Activated naive CD4-positive, alpha-beta T cell treated with anti-CD3 and anti-CD28 coated beads, Interleukin-2, amount 50 U/mL, for 16 hours (primary cell): ENCODE results near the gene CNTD1.
"Not testable (repeated sequence)": the region's sequence is repeated elsewhere in the genome, so short reads cannot be mapped to it uniquely, and the experiment has no call there.

Experiments used
- DNase-seq: peaks from one replicate; pipeline ENCODE4 v3.0.0-alpha.2; 2020

Gene CNTD1, protein sequence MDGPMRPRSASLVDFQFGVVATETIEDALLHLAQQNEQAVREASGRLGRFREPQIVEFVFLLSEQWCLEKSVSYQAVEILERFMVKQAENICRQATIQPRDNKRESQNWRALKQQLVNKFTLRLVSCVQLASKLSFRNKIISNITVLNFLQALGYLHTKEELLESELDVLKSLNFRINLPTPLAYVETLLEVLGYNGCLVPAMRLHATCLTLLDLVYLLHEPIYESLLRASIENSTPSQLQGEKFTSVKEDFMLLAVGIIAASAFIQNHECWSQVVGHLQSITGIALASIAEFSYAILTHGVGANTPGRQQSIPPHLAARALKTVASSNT

DNA sequence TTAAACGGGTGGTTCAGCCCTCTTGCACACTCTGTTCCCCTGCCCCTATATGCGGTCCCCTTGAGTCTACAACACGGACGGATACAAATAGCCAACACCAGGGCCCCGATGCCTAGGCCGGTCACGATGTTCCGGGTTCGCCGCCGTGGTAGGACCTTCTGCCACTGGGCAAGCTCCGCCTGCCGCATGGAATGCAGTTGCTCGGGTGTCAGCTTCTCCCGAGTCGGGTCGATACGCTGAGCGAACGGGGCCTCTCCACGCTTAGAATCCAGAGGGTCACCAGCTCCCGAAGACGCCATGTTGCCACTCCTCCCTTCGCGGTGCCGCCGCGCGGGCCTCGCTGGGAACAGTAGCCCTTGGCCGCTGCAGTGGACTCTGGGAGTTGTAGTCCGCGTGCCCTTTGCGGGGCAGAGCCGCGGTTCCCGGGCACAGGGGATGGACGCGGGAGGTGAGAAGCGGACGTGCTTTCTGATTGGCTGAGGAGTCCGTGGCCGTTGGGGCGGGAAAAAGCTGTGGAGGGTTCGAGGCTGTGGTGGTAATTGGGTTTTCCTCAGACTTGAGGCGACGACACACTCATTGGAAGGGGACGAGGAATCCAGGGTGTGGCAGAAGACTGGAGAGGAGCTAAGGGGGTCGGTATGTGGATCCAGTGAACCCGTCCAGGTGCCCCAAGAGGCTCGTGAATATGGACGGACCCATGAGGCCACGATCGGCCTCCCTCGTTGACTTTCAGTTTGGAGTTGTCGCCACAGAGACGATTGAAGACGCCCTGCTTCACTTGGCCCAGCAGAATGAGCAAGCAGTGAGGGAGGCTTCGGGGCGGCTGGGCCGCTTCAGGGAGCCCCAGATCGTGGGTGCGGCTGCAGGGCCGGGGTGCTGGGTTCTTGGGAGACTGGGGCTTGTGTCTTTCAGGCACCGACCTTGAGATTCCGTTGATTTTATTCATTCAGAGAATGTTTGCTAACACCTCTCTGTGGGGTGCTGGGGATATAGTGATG lies at the start of gene CNTD1, which contains the start of gene COA3:
Gene CNTD1 (plus strand): TSS at position 479 of the 998 bp plus-strand sequence. CDS start 207 bp downstream, at position 686.
Gene COA3 (minus strand): TSS at position 322 of the 998 bp plus-strand sequence. CDS start 23 bp downstream, at position 299.
- DNase-seq, result peak; percentile 82

DNA sequence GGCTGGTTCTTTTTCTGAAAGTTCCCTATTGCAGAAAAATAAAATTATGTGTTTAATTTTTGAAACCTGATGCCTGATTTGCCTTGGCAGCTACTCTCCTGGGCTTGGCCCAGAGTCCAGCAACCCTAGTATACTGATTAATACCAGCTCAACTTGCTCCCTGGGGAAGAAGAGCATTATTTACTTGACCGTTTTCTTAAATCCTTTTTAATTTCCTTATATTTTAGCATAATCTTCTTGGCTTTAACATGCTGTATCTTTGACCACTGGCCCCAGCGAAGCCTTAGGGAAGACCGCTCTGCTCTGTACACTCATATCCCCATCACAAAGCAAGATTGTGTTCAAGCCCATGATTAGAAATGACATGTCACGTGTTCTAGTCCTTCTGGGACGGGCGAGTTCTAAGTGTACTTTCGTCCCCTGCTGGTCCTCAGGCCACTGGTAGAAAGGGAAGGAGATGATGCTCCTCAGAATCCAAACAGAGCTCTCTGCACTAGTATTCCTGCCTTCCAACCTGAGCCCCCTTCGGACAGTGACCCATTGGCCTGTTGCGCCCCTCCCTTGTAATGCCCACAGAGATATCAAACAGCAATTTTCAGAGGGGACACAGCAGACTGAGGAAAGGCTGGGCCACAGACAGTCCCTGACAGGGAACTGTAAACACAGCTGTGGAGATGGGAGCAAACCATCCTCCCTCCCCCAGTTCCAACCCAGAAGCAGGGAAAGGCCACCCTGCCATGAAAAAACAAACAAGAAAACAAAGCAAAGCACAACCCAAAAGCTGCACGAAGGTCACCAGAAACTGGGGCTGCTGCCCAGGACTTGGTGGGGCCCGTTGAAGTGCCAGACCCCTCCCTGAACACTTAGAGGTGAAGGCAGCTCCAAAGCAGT lies 49.5 kb upstream of the CNTD1 start:
- no peak for DNase-seq

DNA sequence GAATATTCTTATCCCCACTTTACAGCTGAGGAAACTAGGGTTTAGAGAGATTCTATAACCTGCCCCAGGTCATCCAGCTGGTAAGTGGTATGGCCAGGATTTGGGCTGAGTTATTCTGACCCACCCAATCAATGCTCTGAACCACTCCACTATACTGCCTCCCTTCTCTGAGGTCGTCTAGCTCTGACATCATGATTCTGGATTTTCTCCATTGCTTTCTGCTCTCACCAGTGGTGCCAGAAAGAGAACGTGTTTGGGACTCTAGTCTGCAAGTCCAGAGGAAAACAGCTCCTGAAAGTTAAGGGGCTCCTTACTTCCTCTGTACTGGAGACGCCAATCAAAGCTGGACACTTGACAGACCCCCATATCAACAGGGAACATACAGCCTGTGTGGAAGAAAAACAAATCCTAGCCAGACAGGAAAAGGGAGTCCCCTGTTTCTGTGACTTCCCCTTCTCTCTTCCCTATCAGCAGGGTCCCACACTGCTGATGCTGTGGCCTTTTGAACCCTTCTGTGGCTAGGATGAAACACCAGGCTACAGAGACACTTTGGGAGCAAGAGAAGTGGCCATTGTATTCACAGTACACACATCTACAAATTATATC lies 47.8 kb upstream of the CNTD1 start:
- no peak for DNase-seq

DNA sequence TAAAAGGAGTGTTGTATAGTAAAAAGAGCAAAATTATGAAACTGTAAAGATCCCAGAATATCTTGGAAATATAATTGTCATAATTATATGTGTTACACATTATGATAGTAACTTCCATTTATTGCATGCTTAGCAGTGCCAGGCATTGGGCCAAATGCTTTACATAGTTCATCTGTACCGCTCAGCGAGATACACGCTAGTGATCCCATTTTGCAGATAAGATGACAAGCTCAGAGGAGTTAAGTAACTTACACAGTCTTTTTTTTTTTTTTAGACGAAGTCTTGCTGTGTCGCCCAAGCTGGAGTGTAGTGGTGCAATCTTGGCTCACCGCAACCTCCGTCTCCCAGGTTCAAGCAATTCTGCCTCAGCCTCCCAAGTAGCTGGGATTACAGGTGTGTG lies 47.0 kb upstream of the CNTD1 start:
- DNase-seq, result no peak

DNA sequence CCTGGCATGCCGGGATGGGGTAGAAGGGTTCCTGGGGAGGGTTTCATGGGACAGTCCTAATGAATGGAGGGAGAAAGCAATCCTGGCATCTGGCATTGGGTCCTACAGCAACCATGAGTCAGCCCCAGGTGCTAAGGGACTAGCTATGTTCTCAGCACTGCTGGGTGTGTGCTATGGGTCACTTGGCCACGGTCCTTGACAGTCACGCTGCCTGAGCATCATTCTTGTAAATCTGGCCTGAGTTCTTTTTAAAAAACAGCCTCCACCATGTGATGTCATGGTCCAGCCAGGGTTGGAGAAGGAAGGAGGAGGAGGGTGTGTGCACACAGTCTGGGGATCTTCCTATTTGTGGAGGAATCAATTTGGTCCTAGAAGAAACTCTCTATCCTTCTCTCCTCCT lies 43.9 kb upstream of the CNTD1 start:
- no peak for DNase-seq

DNA sequence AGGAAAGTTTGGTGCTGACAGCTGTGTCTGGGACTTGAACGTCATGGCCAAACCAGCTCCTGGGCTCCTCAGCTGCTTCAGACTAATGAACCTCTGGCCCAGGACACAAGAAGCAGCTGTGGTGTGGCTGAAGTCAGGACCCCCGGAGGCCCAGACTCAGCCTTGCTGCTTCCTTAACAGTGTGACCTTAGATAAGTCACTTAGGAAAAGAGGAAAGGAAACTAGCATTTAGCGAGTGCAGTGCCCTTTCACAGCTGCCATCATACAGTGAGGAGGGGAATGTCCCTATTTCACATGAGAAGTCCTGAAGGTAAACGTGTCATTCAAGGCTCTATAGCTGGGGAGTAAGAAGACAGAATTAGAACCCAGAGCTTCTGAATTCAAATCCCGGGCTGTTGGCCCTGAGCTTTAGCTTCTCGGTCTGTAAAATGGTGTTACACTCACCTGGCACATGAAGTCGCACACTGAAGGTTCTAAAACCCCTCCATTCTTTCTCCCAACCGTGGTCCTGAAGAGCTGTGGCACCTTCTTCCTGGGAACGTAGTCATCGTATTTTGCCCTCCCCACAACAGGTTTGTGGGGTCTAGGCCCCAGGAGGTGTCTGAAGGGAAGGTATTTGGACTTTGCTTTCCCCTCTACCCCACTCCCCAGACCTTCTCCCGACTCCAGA lies 38.5 kb upstream of the CNTD1 start:
- DNase-seq, result no peak

DNA sequence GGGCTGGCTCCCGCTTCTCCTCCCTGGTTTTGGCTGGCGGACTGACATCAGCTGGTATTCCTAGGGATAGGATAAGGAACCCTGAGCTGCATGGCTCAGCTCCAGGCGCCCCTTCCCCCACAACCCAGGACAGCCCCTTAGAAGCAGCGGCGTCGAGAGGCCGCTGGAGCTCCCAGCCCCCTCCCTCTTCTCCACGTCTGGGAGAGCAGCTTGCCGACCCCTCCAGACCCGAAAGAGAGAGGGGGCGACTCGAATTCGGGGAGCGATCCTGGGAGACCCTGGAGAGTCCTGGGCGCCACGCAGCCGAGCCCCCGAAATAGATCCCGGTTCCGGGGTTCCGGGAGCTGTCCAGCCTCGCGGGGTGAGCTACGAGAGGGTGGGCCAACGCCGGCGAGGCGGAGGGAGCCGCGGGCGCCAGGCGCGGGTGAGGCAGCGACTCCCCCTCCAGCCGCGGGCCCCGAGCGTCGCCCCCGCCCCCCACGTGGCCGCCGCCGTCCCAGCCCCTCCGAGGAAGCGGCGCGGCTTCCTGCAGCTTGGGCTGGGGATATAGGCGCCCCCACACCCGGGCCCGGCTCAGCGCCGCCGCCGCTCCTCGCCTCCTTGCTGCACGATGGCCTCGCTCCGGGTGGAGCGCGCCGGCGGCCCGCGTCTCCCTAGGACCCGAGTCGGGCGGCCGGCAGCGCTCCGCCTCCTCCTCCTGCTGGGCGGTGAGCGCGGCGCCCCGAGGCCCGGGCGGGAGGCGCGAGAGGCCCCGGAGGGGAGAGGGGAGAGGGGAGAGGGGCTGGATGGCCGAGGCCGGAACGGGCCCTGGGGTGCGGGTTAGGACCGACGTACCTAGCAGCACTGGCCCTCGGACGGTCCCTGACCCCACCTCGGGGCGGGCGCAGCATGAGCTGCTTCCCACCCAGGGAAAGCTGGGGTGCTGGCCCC lies 37.7 kb upstream of the CNTD1 start, which contains the start of gene RAMP2:
Gene RAMP2 (plus strand): TSS at position 576 of the 930 bp plus-strand sequence. CDS start 35 bp downstream, at position 611.
- DNase-seq, result peak; percentile 31

DNA sequence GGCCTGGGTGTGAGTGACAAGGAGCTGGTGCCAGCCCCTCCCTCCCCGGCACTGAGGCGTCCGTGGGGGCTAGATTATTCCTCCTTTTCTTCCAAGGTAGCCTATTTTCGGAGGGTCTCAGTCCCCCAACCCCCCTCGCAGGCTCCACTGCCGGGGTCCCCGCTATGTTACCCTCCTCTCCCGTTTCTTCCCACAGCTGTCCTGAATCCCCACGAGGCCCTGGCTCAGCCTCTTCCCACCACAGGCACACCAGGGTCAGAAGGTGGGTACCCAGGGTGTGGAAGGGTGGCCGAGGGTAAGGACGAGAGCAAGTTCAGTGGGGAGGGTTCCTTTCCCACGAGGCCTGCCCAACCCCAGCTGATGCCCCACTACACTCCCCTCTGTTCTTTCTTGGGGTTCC lies 37.0 kb upstream of the CNTD1 start:
- DNase-seq, result no peak

DNA sequence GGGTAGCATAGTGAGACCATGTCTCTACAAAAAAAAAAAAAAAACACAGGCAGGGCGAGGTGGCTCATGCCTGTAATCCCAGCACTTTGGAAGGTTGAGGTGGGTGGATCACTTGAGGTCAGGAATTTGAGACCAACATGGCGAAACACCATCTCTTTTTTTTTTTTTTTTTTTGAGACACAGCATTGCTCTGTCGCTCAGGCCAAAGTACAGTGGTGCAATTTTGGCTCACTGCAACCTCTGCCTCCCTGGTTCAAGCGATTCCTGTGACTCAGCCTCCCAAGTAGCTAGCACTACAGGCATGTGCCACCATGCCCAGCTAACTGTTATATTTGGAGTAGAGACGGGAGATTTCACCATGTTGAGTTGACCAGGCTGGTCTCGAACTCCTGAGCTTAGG lies 32.5 kb upstream of the CNTD1 start:
- DNase-seq, result no peak

DNA sequence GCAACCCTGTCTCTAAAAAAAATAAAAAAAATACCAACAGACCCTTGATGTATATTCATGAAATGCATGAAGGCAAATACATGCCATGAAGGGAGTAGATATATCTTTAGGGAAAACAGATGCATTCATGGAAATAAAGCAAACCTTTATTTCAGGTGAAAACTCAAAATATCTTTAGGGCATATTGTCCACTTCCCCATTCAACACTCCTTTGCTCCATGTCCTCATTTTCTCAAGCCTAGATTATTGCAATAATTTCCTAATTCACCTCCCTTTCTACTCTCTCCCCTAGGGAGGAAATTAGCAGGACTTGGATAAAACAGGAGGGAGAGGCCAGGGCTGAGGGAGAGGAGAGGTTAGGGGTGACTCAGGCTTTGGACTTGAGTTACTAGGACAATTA lies 31.1 kb upstream of the CNTD1 start:
- DNase-seq, result no peak

DNA sequence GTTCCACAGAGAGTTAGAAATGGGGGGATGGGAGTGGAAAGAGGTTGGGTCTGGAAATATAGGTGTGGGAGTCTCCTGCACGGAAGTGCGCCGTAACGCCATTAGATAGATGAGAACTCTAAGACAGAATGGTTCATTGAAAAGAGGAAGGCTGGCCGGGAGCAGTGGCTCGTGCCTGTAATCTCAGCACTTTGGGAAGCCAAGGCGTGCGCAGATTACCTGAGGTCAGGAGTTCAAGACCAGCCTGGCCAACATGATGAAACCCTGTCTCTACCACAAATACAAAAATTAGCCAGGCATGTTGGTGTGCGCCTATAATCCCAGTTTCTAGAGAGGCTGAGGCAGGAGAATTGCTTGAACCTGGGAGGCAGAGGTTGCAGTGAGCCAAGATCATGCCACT lies 30.7 kb upstream of the CNTD1 start:
- DNase-seq, result not testable (repeated sequence)

DNA sequence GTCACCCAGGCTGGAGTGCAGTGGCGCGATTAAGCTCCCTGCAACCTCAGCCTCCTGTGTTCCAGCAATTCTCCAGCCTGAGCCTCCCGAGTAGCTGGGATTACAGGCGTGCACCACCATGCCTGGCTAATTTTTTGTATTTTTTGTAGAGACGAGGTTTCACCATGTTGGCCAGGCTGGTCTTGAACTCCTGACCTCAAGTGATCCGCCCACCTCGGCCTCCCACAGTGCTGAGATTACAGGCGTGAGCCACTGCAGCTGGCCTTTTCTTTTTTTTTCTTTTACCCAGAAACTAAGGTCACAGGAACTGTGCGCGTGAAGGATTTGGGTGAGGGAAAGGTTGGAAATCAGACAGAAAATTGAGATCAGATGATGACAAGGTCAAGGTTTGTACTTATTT lies 28.7 kb upstream of the CNTD1 start:
- DNase-seq, result not testable (repeated sequence)

DNA sequence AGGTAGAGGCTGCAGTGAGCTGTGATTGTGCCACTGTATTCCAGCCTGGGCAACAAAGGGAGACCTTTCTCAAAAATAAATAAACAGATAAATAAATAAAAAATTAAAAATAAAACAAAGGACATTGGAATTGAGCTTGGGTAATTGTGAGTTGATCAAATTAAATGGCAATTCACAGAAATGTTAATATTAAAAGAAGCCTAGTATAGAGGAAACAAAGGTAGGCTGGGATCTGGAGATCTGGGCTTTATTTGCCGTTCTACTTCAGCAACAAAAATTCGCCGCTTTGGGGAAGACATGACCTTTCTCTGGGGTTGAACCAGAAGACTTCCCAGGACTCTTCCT lies 25.7 kb upstream of the CNTD1 start:
- no peak for DNase-seq

DNA sequence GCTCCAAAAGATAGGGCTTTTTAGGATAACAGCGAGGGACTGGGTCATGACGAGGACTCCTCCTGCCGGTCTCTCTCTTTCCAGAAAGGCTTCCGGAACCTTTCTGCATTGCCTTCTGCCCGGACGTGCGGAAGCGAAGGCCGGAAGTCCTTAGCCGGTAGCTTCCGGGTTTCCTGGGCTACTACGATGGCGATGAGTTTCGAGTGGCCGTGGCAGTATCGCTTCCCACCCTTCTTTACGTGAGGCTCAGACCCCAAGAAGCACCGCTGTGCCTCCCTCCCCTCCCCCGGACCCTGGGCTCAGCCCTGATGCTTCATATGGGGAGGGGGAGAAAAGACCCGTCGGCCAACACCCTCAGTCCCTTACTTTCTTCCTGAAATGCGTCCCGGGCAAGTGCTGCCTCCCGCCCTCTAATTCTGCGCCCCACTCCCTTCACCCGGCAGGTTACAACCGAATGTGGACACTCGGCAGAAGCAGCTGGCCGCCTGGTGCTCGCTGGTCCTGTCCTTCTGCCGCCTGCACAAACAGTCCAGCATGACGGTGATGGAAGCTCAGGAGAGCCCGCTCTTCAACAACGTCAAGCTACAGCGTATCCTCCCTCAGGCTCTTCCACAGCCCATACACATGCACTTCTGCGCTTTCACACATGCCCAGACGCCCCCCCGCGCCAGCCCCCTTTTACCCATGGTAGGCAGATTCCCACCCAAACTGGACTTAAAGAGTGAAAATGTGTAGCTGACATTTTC lies 25.2 kb upstream of the CNTD1 start, which contains the start of gene VPS25:
Gene VPS25 (plus strand): TSS at position 160 of the 746 bp plus-strand sequence. CDS start 27 bp downstream, at position 187.
- peak; percentile 75 for DNase-seq

DNA sequence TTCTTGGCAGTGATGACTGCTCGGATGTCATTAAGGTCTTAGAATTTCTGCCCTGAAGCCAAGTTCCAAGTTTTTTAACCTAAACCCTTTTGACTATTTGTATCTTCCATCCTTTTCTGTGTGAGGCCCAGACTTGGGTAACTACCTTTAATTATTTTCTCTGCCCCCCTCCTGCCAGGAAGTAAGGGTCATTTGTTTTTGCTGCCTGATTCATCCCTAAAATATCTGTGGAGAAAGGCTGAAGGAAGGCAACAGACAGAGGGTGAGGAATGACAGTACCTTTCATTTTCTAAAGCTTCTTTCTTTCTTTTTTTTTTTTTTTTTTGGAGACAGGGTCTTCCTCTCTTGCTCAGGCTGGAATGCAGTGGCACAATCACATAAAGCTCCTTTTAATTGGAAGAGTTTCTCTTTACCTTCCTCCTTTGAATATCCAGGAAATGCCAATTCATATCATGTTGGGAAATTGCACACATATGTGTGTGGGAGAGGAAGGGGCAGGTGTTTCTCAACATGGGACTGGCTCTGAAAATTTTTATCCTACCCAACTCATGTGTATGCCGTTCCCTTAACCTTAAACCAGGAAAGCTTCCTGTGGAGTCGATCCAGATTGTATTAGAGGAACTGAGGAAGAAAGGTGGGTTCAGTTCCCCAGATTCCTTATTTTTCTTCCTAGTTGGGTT lies 24.5 kb upstream of the CNTD1 start:
- no peak for DNase-seq

DNA sequence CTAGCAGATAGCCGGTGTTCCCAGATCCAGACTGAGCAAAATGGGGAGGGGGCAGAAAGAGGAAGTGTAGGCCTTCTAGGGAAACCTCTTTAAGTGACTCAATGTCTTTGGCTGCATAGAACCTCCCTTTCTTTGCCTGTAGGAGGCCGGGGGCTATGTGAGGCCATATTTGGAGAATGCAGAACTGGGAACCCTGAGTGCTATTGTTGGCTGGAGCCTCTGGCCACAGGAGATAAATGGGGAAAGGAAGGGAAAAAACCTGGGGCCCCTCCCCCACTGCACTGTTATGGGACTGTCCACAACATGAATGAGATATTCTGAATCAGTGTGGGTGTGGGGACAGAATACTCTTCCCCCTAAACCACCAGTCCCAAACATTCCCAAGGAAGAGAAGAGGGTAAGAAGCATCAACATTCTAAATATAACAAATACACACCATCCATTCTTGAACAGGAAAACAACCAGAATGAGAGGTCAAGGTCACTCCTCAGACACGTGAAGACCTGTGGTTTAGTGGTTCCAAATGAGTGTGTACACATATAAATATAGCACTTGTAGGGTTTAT lies 23.0 kb upstream of the CNTD1 start:
- DNase-seq, result no peak

DNA sequence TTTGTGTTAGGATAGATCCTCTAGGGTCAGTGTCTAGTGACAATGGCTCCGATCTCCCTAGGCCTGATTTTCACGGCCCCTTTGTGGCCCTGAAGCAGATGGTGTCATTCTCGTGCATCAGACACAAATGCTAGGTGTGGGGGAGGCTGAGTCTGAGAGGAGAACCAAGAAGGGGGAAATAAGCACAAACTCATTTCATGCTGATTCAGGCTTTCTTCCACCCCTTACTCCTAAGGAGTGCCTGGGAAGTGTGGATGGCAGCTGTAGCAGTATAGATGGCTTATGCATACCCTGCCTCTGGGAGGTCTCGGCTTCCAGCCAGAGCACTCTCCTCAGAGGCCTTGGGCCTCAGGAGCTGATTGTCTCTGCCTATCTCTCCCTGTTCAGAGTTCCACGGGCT lies 20.1 kb upstream of the CNTD1 start:
- no peak for DNase-seq

DNA sequence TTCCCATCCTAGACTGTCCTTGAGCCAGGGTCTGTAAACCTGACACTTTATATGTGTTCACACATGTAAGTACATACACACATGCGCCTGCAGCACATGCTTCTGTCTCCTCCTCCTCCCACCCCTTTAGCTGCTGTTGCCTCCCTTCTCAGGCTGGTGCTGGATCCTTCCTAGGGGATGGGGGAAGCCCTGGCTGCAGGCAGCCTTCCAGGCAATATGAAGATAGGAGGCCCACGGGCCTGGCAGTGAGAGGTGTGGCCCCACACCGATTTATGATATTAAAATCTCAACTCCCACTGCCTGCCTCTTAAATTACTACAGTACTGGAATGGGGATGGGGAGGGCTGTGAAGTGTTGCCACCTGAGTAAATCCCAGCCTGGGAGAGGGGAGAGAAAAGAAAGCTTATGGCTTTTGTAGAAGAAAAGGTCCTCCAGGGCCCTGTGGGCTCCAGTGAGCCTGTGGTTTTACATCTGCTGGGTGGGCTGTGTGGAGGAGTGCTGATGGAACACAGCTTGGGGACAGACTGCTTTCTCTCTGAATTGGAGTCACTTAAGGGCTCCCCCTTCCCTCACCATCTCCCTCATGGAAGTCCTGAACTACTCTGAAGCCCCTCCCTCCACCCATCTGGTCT lies 19.2 kb upstream of the CNTD1 start:
- no peak for DNase-seq
